Prostate gland (tissue), 2 donors: ENCODE results near the gene RBM47.

Experiments used
- POLR2AphosphoS5 ChIP-seq: sonication (generic); formaldehyde crosslinking; IDR thresholded peaks from one replicate; pipeline ENCODE4 v1.6.1; 2017; ENCODE audit warnings: antibody characterized with exemption
- TF ChIP-seq, protein P1 (sequence below), 4 experiments: fragments of 200-600 bp in 2 of 4; fragments of 450-650 bp in 2 of 4; sonication (generic) in 2 of 4; IDR thresholded peaks; 1 replicate in 3 of 4; 2 replicates in 1 of 4; pipeline ENCODE4 v1.5.1; 2016 to 2019; ENCODE audit warnings: antibody characterized with exemption in 4 of 4, mild to moderate bottlenecking in 2 of 4, moderate library complexity in 2 of 4

DNA sequence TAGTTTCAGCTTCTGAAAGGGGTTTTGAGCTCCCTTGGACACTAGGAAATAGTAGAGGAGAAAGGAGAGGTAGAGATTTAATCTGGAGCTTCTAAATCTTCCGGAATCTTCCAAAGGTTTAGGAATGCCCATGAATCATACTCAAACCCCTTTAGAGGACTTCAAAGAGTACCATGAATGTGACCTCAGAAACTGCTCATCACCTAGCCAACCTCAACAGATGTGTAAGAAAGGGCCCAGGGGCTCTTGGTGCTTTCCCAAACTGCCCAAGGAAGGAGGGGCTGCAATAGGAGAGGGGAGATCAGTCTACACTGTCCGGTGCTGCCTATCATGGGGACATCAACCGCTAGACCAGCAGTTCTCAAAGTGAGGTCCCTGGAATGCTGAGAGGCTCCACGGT lies 109.1 kb downstream of the RBM47 start:
- TF ChIP-seq, protein P1, sequence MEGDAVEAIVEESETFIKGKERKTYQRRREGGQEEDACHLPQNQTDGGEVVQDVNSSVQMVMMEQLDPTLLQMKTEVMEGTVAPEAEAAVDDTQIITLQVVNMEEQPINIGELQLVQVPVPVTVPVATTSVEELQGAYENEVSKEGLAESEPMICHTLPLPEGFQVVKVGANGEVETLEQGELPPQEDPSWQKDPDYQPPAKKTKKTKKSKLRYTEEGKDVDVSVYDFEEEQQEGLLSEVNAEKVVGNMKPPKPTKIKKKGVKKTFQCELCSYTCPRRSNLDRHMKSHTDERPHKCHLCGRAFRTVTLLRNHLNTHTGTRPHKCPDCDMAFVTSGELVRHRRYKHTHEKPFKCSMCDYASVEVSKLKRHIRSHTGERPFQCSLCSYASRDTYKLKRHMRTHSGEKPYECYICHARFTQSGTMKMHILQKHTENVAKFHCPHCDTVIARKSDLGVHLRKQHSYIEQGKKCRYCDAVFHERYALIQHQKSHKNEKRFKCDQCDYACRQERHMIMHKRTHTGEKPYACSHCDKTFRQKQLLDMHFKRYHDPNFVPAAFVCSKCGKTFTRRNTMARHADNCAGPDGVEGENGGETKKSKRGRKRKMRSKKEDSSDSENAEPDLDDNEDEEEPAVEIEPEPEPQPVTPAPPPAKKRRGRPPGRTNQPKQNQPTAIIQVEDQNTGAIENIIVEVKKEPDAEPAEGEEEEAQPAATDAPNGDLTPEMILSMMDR (IDR thresholded peaks at IDR 0.05) = no peak
- TF ChIP-seq POLR2AphosphoS5 = no peak
